MG63 (cell line): Measurements from ENCODE around the gene NMRAL1. TPM values are rescaled to one million over a fixed set of nuclear protein-coding genes. Genes with fewer than 3 reads are reported as not detected.
A peak's percentile ranks its signal among the peaks of the same experiment; 100 is the strongest.

Experiments
- DNase-seq: peaks from one replicate; pipeline ENCODE4 v3.0.0-alpha.2; 2020
- H3K27me3 ChIP-seq: fragments of 250-450 bp; sonication (Bioruptor Pico); 2 replicates; pipeline ENCODE4 v1.5.1; 2020; ENCODE audit warnings: mild to moderate bottlenecking, moderate library complexity
- H3K36me3 ChIP-seq: fragments of 250-450 bp; sonication (Bioruptor Pico); 2 replicates; pipeline ENCODE4 v1.5.1; 2020; ENCODE audit warnings: mild to moderate bottlenecking, moderate library complexity
- H3K4me3 ChIP-seq: fragments of 250-450 bp; sonication (Bioruptor Pico); 2 replicates; pipeline ENCODE4 v1.5.1; 2020; ENCODE audit warnings: mild to moderate bottlenecking, moderate library complexity
- H3K9me3 ChIP-seq: fragments of 250-450 bp; sonication (Bioruptor Pico); 2 replicates; pipeline ENCODE4 v1.5.1; 2020; ENCODE audit warnings: mild to moderate bottlenecking, moderate library complexity
- total RNA-seq: library from RNA; depleted of rRNA; stranded (reverse); fragments of >200 nt; shearing (Covaris generic); gene quantifications from 2 replicates; pipeline ENCODE4 v1.2.3, GENCODE V29; 2014; ENCODE audit warnings: low replicate concordance

NMRAL1 gene
- total RNA-seq, 1 experiment from 2014 or later: 47.3 TPM

DNA sequence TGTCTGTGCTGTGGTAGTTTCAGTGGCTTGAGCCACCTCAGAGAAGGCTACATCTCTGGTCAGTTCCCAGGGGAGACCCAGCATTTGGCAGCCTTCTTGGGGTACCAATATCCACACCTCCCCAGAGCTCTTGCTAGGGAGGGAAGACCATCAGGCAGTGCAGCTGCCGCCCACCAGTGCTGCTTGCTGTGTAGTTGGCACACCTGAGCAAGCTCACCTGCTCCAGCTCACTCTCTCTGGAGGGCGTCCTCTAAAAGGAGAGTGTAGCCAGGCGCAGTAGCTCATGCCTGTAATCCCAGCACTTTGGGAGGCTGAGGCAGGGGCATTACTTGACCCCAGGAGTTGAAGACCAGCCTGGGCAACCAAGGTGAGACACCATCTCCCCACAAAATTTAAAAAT lies 34.4 kb upstream of the NMRAL1 start:
- Histone ChIP-seq H3K36me3 (peaks cover 60% of the 10 kb centered on the region), H3K9me3 (no peaks in the 10 kb centered on the region), H3K27me3 (no peaks in the 10 kb centered on the region), H3K4me3 (no peak overlapping the region)
- DNase-seq: no peak

DNA sequence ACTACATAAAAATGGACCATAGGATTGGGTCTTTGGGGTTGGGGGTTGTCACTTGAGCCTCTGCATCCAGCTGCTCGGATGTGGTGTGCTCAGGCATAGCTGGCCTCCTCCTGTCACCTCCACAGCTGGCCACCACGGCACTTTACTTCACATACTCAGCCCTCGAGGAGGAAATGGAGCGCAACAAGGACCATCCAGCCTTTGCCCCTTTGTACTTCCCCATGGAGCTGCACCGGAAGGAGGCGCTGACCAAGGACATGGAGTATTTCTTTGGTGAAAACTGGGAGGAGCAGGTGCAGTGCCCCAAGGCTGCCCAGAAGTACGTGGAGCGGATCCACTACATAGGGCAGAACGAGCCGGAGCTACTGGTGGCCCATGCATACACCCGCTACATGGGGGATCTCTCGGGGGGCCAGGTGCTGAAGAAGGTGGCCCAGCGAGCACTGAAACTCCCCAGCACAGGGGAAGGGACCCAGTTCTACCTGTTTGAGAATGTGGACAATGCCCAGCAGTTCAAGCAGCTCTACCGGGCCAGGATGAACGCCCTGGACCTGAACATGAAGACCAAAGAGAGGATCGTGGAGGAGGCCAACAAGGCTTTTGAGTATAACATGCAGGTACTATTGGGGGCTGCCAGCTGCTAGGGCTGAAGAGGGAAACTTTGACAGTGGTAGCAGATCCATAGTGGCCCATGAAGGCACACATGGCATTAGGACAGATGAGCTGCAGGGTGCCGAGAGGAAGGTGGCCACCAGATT lies 33.3 kb upstream of the NMRAL1 start:
- Histone ChIP-seq H3K36me3 (peaks cover 64% of the 10 kb centered on the region), H3K9me3 (no peaks in the 10 kb centered on the region), H3K27me3 (no peaks in the 10 kb centered on the region), H3K4me3 (no peak overlapping the region)
- no peak for DNase-seq

DNA sequence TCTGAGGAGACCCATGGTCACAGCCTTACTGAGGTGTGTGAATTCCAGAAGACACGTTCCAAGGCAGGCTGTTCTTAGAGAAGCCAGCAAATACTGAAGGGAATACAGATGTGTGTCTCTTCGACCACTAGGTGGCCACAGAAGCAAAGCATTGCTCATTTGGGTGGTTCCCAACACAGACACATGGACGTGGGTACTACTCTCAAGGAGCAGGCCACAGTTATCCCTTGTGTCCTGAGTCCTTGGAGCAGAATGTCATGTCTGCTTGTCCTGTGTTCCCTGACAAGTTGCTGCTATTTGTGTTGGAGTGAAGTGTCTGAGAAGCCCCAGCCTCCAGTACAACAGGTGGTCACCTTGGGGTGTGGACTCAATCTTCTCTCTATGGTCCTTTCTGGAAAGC lies 32.0 kb upstream of the NMRAL1 start:
- Histone ChIP-seq H3K4me3 (no peak overlapping the region), H3K27me3 (no peaks in the 10 kb centered on the region), H3K36me3 (peaks cover 57% of the 10 kb centered on the region), H3K9me3 (no peaks in the 10 kb centered on the region)
- DNase-seq: peak; percentile 61

DNA sequence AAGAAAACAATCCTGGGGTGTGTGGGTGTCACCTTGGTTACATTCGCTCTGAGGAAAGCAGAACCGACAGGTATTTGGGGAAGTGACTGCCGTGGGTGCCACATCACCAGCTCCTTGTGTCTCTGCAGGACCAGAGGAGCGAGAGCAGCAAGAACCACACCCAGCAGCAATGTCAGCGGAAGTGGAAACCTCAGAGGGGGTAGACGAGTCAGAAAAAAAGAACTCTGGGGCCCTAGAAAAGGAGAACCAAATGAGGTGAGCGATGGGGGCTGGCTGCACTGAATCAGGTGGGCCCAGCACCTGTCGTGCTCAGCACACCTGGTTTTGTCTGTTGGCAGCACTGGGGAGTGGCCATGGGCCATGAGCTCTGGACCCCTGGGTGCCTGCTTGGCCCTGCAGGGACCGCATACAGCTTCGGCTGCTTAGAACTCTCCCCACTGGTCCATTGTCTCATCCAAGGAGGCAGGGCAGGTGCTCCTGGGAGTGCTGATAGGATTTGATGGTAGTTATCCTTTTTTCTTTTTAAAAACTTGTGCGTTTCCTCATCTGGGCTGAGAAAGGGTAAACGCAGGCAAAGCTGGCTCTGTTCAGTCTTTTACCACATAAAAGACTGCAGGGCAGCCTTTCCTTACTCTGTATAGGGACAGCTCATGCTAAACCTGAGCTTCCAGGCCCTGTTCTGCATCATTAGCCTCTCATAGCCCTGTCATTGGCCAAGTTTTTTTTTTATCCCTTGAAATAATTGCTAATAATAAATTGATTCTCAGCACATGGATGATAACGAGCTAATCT lies 31.1 kb upstream of the NMRAL1 start:
- Histone ChIP-seq H3K4me3 (no peak overlapping the region), H3K9me3 (no peaks in the 10 kb centered on the region), H3K27me3 (no peaks in the 10 kb centered on the region), H3K36me3 (peaks cover 48% of the 10 kb centered on the region)
- DNase-seq: no peak

DNA sequence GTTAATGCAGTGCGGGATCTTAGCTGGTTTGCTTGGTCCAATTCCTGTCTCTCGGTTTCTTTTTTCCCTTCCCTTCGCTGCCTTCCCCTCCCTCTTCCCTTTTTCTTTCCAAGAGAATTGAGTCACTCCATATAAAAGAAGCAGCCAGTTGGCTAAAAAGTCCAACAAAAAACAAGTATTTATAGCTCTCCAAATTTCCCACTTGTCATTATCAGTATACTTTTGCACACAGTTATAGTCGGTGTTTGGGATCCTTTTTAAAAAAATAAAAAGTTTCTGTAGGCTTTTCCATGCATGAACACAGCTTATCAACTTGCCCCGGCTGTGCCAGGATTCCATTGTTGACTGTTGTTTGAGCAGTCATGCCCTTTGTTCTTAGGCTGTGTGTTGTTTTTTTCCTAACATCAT lies 26.6 kb upstream of the NMRAL1 start:
- Histone ChIP-seq H3K36me3 (peaks cover 24% of the 10 kb centered on the region), H3K9me3 (no peaks in the 10 kb centered on the region), H3K27me3 (no peaks in the 10 kb centered on the region), H3K4me3 (no peak overlapping the region)
- DNase-seq: peak; percentile 26

DNA sequence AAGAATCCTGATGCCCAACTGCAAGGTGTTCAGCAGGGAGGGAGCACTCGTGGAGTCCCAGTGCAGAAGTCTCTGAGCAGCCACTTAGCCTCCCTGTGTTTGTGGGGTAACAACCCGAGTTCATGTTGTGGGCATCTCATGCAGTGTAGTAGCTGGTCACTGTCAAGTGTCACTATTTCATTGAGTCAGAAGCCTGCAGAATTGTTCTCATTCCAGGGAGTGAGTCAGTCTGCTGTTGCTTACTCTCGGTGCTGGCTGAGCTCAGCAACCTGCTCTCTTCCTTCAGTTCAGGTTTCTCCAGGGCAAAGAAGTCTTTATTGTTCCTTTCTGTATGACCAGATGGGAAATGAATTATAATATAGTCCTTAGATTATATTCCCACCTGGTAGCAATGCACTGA lies 25.8 kb upstream of the NMRAL1 start:
- peak; percentile 72 for DNase-seq
- Histone ChIP-seq H3K36me3 (peaks cover 25% of the 10 kb centered on the region), H3K9me3 (no peaks in the 10 kb centered on the region), H3K4me3 (no peak overlapping the region), H3K27me3 (no peaks in the 10 kb centered on the region)

DNA sequence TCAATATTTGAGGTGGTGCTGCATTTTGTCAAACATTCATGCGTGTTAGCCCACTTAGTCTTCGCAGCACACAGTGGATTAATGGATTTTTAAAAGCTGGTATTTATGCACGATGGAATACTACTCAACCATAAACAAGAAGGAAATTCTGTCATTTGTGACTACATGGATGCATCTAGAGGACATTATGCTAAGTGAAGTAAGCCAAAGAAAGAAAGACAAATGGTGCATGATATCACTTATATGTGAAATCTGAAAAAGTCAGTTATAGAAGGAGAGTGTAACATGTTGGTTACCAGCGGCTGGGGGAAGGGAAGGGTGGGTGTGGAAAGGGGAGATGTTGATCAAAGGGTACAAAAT lies 24.8 kb upstream of the NMRAL1 start:
- Histone ChIP-seq H3K36me3 (peaks cover 20% of the 10 kb centered on the region), H3K9me3 (no peaks in the 10 kb centered on the region), H3K4me3 (no peak overlapping the region), H3K27me3 (no peaks in the 10 kb centered on the region)
- no peak for DNase-seq

DNA sequence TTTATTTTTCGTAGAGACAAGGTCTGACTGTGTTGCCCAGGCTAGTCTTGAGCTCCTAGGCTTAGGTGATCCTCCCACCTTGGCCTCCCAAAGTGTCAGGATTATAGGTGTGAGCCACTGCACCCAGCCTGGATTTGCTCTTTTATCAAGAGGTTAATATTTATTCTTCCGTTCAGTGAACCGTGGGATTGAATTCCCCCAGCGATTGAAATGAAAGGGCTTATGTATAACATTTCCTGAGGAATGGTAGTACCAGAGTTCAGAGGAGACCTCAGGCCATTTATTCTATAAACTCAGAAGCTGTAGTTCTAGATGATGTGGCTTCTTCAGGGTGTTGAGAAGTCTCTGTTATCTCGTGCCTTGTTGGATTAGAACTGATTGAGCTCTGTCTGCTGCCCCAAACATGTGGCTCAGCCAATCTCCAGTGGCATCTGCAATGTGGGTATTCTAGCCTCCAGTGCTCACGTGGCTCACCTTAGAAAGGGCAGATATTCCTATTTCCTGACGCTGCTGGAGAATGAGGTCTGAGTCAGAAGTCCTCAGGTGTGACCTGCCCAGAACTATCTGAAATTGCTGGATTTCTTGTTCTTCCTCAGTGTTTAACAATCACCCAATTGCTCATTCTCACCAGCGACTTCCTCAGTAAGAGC lies 24.2 kb upstream of the NMRAL1 start:
- no peak for DNase-seq
- peaks cover 20% of the 10 kb centered on the region for H3K36me3 ChIP-seq
- H3K27me3 ChIP-seq: no peaks in the 10 kb centered on the region
- no peak overlapping the region for H3K4me3 ChIP-seq
- H3K9me3 ChIP-seq: no peaks in the 10 kb centered on the region

DNA sequence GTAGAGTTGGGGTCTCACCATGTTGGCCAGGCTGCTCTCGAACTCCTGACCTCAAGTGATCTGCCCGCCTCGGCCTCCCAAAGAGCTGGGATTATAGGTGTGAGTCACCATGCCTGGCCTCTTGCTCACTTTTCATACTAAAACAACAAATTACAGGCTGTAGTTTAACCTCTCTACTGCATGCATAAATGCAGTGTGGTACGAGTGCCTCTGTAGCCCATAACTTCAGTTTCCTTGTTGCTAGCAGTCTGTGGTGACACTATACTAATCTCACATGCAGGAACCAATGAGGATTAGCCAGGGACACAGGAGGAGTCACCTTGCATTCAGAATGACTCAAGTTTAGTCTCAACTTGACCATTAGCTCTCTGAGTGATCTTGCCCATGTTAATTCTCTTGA lies 21.9 kb upstream of the NMRAL1 start:
- no peak overlapping the region for H3K4me3 ChIP-seq
- H3K9me3 ChIP-seq: no peaks in the 10 kb centered on the region
- H3K36me3 ChIP-seq: peaks cover 16% of the 10 kb centered on the region
- DNase-seq: peak; percentile 71
- H3K27me3 ChIP-seq: no peaks in the 10 kb centered on the region

DNA sequence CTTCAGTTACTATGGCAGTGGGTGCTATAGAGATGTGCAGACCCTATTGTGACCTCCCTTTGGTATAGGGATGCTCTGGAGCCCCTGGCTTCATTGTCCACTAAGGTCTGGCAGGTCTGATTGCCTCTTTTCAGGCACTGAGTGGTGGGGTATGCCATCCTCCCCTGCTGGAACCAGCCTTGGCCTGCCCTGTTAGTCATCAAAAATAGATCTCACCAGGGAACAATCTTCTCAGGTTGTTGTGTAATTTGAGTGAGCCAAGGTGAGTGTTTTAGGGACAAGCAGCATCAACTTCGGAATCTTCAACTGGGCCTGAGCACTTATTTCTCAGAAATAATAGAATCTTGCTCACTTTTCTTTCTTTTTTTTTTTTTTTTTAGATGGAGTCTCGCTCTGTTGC lies 21.3 kb upstream of the NMRAL1 start:
- peaks cover 16% of the 10 kb centered on the region for H3K36me3 ChIP-seq
- no peaks in the 10 kb centered on the region for H3K9me3 ChIP-seq
- DNase-seq: no peak
- H3K4me3 ChIP-seq: no peak overlapping the region
- H3K27me3 ChIP-seq: no peaks in the 10 kb centered on the region

DNA sequence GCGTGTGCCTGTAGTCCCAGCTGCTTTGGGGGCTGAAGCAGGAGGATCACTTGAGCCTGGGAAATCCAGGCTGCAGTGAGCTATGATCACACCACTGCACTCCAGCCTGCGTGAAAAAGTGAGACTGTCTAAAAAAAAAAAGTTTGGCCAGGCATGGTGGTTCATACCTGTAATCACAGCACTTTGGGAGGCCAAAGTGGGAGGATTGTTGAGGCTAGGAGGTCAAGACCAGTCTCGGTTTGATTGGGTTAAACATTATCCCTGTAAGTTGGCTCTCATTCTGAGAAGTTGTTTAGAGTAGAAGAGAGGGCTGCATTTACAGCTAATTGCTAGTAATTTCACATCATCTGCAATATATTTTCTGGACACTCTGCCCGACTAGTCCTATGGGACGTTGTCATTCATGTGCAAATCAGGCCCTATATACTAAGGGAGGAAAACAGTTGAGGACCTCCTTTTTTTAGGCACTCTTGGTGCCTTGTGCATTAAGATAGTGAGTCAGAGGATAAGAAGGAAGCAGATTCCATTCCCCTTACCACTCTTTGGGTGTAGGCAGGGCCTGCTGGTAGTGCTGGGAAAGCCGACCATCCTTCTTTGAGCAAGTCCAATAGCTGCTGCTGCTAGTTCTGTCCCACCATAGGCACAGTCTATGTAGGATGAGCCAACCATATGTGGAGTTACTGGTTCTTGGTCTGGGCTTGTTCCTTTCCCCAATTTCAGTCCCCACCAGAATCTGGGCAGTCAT lies 20.5 kb upstream of the NMRAL1 start:
- peak; percentile 72 for DNase-seq
- Histone ChIP-seq H3K9me3 (no peaks in the 10 kb centered on the region), H3K36me3 (peaks cover 22% of the 10 kb centered on the region), H3K27me3 (no peaks in the 10 kb centered on the region), H3K4me3 (no peak overlapping the region)

DNA sequence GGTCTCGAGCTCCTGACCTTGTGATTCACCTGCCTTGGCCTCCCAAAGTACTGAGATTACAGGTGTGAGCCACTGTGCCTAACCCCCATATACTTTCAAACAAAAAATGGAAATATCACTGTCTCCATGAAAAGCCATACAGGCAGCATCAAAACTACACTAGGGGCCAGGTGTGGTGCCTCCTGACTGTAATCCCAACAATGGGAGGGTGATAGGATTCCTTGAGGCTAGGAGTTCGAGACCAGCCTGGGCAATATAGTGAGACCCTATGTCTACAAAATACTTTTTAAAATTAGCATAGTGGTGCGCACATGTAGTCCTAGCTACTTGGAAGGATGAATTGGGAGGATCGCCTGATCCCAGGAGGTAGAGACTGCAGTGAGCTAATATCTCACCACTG lies 17.5 kb upstream of the NMRAL1 start:
- Histone ChIP-seq H3K9me3 (no peaks in the 10 kb centered on the region), H3K36me3 (peaks cover 16% of the 10 kb centered on the region), H3K4me3 (no peak overlapping the region), H3K27me3 (no peaks in the 10 kb centered on the region)
- no peak for DNase-seq

DNA sequence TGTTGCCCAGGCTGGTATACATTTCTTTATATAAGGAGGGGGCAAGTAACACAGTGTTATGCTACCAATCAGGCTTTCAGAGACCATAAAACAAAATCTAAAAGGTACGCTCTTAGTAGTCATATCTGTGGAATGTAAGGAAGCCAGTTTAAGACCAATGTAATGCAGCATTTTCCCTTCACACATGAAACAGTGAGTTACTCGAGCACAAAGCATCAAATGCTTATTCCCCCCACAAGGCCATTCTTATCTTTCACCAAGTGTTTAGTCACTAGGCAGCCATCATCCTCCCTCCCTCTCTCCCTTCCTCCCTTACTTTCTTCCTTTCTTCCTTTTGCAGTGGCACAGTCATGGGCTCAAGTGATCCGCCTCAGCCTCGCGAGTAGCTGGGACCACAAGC lies 14.6 kb upstream of the NMRAL1 start:
- no peak for DNase-seq
- Histone ChIP-seq H3K36me3 (peaks cover 31% of the 10 kb centered on the region), H3K9me3 (no peaks in the 10 kb centered on the region), H3K27me3 (no peaks in the 10 kb centered on the region), H3K4me3 (no peak overlapping the region)

DNA sequence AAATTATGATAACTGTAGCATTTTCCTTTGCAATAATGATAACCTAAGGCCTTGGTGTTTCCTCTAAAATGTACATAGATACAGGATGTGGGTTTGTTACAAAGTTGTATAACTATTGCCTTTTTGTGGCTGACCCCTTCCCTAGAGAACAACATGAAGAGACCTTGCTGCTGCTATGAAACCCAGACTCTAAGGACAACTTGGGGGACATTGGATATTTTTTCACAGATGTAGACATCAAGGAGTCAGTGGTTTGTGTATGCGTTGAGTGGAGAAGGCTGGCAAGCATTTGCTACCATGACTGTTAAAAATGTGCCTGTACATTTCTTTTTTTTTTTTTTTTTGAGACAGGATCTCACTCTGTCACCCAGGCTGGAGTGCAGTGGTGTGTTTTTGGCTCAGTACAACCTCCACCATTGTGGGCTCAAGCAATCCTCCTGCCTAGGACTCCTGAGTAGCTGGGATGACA lies 14.1 kb upstream of the NMRAL1 start:
- no peak overlapping the region for H3K4me3 ChIP-seq
- peaks cover 36% of the 10 kb centered on the region for H3K36me3 ChIP-seq
- H3K9me3 ChIP-seq: no peaks in the 10 kb centered on the region
- no peak for DNase-seq
- no peaks in the 10 kb centered on the region for H3K27me3 ChIP-seq

DNA sequence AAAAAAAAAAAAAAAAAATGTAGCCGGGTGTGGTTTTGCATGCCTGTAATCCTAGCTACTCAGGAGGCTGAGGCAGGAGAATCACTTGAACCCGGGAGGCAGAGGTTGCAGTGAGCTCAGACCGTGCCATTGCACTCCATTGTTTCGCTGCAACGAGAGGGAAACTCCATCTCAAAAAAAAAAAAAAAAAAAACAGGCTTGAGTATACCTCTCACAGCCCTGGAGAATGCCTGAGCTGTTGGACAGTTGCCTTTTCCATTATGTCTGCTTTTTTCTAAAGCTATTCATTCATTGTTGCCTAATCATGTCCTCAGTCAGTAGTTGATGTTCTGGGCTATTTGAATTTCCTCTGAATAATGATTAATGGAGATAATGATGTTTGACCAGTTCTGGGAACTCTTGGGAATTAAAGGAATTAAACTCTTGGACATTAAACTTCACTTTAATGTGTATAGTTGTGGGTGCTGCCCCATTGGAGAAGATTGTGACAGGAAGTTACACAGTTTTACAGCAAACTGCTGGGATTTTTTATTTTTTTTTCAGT lies 13.6 kb upstream of the NMRAL1 start:
- no peak for DNase-seq
- Histone ChIP-seq H3K36me3 (peaks cover 36% of the 10 kb centered on the region), H3K9me3 (no peaks in the 10 kb centered on the region), H3K4me3 (no peak overlapping the region), H3K27me3 (no peaks in the 10 kb centered on the region)

DNA sequence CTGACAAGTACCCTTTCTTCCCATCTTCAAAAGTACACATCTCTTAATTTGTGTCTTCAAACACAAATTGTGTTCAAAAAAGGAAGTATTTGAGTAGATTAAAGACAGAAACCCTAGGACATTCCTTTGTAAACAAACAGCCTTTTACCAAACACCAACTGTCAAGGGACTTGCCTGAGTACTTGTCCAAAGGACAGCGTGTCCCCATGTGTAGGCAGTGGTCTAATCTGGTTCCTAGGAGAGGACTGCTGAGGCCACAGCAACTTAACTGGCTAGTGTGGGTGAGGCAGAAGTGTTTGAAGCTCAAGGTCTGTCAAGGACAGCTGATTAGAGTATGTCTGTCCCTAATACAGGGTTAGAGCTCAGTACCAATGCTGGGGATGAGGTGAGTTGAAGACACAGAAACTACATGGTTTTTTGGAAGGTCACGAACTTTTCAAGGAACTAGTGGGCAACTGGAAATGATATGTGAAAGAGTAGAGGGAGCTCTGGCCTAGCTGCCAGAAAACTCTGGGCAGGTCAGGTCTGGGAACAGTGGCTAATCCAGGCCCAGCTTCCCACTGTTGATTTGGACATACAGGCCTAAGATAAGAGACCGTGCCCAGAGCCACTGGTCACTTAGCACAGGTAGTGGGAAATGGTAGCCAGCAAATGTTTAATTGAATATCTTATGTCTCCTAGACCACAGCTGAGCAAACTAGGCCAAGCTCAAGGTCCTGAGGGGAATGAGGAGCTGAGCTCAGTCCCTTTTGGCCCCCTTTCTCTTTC lies 11.9 kb upstream of the NMRAL1 start:
- peaks cover 36% of the 10 kb centered on the region for H3K36me3 ChIP-seq
- no peaks in the 10 kb centered on the region for H3K9me3 ChIP-seq
- DNase-seq: no peak
- H3K4me3 ChIP-seq: no peak overlapping the region
- H3K27me3 ChIP-seq: no peaks in the 10 kb centered on the region
